SK-N-SH (cell line): Measurements from ENCODE around the gene ALDOA.

Source experiments
- CHD2 ChIP-seq: fragments of 150-350 bp; IDR thresholded peaks from 2 replicates; pipeline ENCODE4 v1.6.1; 2018; ENCODE audit warnings: low read length; ENCODE audit not compliant: partially characterized antibody
- CTCF ChIP-seq: fragments of 200-600 bp; sonication (generic); IDR thresholded peaks from 2 replicates; pipeline ENCODE4 v1.6.1; 2017; ENCODE audit warnings: antibody characterized with exemption, mild to moderate bottlenecking, moderate library complexity
- ELF1 ChIP-seq: IDR thresholded peaks from 2 replicates; pipeline ENCODE4 v1.4.0; 2012
- MAX ChIP-seq: IDR thresholded peaks from 2 replicates; pipeline ENCODE4 v1.4.0; 2012; ENCODE audit warnings: low read depth
- NFIC ChIP-seq: IDR thresholded peaks from 2 replicates; pipeline ENCODE4 v1.4.0; 2012; ENCODE audit warnings: borderline replicate concordance
- TAF1 ChIP-seq: IDR thresholded peaks from 2 replicates; pipeline ENCODE4 v1.6.1; 2012; ENCODE audit warnings: low read depth, mild to moderate bottlenecking, low read length, moderate library complexity, borderline replicate concordance
- YY1 ChIP-seq: IDR thresholded peaks from 2 replicates; pipeline ENCODE4 v1.4.0; 2012; ENCODE audit warnings: low read depth, mild to moderate bottlenecking

GRCh38 chr16:30117768-30118167, 52.2 kb downstream of the ALDOA start:
- TF ChIP-seq TAF1 (no peak), MAX (no peak), NFIC (no peak), CTCF (no peak), ELF1 (no peak), CHD2 (no peak), YY1 (no peak)
